ENCODE data around the gene MRPS26.
"Not testable (repeated sequence)": the region's sequence is repeated elsewhere in the genome, so short reads cannot be mapped to it uniquely, and the experiment has no call there.

The MRPS26 gene

DNA sequence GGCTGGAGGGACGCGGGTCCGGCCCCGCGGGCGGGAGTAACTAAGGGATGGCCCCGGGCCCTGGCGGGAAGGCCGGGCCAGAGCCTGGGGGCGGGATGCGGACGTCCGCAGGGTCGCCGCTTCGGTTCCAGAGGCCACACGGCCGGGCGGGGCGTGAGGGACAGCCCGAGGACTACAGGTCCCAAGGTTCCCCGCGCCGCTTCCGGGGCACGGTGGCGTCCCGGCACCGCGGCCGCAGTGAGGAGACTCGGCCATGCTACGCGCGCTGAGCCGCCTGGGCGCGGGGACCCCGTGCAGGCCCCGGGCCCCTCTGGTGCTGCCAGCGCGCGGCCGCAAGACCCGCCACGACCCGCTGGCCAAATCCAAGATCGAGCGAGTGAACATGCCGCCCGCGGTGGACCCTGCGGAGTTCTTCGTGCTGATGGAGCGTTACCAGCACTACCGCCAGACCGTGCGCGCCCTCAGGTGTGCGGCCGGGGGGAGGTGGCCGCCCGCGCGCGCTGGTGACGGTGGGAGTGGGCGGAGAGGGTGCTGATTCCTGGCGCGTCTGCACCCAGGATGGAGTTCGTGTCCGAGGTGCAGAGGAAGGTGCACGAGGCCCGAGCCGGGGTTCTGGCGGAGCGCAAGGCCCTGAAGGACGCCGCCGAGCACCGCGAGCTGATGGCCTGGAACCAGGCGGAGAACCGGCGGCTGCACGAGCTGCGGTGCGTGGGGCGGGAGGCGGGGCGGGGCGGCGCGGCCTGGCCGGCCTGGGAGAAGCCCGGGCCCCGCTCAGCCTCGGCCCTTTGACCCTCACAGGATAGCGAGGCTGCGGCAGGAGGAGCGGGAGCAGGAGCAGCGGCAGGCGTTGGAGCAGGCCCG lies at the start of gene MRPS26:
Gene MRPS26 (plus strand): TSS at position 237 of the 861 bp plus-strand sequence. CDS start 17 bp downstream, at position 254.
- peak; percentile 82 for DNase-seq

DNA sequence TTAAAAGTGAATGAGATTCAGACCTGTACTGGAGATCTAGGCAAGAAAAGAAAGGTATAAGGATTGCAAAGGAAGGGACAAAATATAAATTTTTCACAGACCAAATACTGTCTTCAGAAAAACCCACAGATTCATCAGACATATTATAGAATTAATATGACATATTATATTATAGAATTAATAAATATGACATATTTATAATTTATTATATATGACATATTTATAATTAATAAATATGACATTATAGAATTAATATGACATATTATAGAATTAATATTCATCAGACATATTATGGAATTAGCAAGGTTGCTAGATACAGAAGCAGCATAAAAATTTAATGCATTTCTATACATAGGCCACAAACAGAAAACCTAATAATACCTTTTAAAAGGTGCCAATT lies 47.1 kb upstream of the MRPS26 start:
- no peak for DNase-seq

DNA sequence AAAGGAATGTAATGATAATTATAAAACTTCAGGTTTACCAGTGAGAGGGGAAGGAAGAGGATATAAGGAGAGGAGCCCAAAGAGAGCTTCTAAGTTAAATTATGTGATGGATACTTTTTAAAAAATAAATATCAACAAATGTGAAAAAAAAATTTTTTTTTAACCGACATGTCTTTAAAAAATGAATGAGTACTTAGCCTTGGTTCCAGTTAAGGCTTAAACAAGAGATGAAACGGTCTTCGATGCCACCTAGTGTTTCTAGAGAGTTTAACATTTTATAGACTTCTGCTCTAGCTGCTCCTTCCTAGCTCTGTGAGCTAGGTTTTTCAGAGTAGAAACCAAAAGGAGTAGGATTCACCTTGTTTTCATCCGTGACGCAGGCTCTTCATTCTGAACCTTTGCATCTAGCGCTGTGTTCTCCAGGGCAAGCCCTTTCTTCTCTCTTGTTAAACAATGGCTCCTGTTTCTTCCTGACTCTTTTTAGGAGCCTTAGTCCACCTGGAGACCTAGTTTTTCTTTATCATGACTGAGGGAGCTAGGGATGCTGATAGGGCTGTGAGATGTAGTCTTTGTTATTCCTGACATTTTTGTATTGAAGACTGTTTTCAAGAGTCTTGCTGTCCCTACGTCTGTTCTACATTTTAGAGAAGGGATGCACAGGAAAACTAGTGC lies 44.9 kb upstream of the MRPS26 start:
- DNase-seq = no peak

DNA sequence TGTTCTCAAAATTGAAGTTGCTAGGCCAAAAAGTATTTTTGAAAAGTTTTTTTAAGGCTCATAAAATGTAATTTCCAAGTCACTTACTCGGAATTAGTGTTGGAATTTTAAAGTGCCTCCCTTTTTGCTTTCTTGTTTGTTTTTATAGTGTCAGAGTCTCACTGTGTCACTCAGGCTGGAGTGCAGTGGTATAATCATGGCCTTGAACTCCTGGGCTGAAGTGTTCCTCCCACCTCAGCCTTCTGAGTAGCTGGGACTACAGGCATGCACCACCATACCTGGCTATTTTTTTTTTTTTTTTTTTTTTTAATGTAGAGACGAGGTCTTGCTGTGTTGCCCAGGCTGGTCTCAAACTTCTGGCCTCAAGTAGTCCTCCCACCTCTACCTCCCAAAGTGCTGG lies 42.4 kb upstream of the MRPS26 start:
- no peak for DNase-seq

DNA sequence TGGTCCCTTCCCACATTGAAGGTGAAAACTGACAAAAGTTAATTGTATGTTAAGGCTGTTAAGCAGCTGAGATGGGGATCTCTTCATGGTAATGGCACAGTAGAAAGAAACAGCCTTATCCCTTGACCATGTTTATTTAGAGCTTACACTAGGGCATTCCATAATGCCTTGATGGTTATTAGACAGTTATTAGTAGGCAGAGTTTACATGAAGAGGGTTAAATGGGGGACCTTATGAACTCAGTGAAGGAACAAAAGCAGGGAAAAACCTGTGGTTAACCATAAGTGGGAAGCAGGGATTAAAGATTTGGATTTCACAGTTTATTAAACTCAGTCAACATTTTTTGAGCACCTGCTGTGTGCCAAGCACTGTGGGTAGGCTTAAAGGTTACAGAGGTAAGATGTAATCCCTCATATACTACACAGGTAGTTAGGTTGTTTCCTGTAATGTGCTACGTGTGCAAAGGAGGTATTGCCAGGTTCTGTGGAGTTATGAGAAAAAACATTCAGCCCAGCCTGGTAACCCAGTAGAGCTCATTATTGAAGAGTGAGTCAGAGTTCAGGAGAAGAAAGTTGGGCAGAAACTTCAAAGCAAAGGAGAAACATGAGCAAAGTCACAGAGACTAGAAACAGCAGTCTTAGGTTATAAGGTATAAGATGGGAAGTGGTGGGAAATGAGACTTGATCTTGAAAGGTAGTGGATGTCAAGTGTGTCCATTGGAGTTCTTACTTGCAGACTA lies 34.7 kb upstream of the MRPS26 start:
- DNase-seq = no peak

DNA sequence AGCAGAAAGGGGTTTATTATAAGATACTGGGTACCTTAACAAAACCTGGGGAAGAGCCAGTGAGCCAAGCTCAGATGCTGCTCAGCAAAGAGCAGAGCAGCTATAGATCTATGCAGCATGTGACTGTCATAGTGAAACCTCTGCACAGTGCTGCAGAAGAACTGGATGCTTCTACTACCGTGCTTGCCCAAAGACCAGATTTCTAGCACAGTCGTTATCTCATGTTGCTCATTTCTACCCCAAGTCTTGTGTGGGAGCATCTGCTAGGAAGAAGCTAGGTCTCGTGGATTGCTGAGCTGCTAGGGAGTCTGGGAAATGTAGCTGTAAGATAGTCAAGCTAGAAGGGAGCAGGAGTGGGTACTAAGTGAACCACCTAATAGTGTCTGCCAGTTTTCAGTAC lies 34.1 kb upstream of the MRPS26 start:
- DNase-seq = no peak

DNA sequence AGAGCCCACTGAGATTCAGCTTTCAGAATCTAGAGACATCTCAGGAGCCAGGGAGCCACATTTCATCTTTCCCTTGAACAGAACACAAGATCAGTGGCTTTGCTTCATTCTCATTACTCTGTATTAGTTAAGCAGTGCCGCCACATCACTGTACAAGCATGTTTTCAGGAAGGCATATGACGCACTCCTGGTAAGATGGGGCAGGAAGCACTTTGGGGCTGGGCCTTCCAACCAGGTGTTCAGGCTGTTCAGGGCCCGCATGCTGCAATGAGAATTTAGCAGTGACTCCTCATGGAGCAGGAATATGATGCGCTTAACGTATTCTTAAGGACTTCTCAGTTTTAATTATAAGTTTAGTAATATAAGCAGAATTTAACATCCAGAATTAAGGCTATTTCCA lies 32.1 kb upstream of the MRPS26 start:
- no peak for DNase-seq

DNA sequence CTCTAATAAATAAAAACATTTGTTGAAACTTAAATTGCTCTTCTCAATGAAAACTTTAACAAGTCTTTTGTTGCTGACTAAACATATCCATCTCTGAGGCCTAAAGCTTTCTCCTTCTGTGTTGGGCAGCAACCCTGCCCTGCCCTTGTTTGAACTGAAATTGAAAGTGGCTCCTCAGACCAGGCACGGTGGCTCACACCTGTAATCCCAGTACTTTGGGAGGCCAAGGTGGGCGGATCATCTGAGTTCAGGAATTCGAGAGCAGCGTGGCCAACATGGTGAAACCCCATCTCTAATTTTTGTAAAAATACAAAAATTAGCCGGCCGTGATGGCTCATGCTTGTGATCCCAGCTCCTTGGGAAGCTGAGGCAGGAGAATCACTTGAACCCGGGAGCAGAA lies 31.7 kb upstream of the MRPS26 start:
- no peak for DNase-seq

DNA sequence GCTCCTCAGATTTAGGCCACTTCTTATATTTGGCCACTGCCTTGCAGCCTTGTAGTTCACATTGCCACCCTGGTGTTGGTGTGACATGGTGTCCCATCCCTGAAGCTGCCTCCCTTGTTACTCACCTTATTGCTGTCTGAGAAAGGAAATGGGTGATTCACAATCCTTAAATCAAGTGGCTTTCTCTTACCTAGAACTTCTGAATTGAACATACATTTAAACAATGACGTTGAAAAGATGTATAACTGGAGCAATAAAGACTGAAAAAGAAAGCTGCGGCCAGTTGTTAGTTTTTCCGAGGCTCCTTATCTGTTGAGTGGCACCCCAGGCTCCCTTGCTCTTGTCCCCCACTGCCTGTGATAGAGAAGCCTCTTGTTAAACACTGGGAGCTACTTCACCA lies 31.2 kb upstream of the MRPS26 start:
- DNase-seq = no peak

DNA sequence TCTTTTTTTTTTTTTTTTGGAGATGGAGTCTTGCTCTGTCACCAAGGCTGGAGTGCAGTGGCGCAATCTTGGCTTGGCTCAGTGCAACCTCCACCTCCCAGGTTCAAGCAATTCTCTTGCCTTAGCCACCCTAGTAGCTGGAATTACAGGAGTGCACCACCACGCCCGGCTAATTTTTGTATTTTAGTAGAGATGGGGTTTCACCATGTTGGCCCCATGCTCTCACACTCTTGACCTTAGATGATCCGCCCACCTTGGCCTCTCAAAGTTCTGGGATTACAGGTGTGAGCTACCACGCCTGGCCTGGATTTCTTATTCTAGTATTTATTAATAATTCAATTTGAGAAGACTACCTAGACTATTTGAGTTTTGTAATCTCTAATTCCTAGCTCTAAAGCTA lies 30.6 kb upstream of the MRPS26 start:
- not testable (repeated sequence) for DNase-seq

DNA sequence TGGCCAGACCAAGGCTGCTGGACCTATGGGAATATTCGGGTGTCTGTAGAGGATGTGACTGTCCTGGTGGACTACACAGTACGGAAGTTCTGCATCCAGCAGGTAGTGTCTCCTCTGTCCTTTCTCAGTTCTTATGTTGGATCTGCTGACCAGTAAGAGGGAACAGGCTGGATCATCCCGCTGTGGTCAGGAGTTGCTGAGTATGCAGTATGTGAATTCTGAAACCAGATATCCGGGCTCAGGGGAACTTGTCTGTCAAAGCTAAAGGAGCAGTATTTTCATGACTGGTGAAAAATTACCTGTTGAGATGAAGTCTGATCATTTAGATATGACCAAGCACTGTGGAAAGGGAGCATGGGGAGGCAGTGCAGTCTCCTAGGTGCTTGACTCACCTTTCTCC lies 24.5 kb upstream of the MRPS26 start:
- no peak for DNase-seq

DNA sequence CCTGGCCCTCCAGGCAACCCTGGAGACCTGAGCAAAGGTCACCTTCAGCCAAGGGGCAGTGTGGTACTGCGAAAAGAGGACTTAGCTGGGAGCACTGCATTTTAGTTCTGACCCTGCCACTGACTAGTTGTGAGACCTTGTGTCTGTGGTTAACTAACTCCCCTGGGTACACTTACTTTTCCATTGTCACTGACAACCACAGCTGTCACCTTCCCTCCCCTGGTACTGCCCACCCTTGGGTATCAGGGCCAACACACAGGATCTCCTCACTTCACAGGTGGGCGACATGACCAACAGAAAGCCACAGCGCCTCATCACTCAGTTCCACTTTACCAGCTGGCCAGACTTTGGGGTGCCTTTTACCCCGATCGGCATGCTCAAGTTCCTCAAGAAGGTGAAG lies 24.1 kb upstream of the MRPS26 start:
- DNase-seq = no peak

DNA sequence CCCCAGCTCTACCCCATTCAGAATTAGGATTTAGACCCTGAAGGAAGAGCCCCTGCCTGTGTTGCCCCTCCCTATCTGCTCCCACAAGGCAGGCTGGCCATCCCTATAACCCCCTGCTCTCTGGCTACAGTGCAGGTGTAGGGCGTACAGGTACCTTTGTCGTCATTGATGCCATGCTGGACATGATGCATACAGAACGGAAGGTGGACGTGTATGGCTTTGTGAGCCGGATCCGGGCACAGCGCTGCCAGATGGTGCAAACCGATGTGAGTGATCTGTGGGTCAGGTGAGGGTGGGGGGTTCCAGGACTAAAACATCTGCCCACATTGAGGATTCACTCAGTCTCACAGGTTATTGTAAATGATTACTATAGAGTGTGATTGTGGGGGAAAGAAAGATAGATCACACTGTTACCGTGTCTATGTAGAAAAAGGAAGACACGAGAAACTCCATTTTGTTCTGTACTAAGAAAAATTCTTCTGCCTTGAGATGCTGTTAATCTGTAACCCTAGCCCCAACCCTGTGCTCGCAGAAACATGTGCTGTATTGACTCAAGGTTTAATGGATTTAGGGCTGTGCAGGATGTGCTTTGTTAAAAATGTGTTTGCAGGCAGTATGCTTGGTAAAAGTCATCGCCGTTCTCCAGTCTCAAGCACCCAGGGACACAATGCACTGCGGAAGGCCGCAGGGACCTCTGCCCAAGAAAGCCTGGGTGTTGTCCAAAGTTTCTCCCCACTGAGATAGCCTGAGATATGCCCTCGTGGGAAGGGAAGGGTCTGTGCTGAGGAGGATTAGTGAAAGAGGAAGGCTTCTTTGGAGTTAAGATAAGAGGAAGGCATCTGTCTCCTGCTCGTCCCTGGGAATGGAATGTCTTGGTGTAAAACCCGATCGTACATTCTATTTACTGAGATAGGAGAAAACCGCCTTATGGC lies 23.0 kb upstream of the MRPS26 start:
- not testable (repeated sequence) for DNase-seq

DNA sequence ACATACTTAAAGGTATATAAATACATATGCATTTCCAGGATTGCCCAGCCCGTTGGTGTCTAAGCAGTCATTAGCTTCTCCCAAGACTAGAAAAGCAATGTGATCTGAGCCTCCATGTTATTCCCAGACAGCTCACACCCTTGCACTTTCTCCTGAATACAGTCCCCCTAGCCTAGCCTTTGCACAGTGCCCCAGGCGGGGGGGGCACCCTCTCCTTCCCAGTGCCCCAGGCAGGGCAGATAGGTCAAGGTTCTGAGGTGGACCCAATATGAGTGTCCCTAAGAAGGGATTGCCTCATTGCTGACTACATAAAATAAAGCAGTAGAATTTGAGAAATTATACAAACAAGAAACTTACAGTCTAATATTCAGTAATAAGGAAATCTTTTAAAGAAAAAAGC lies 17.9 kb upstream of the MRPS26 start:
- no peak for DNase-seq

DNA sequence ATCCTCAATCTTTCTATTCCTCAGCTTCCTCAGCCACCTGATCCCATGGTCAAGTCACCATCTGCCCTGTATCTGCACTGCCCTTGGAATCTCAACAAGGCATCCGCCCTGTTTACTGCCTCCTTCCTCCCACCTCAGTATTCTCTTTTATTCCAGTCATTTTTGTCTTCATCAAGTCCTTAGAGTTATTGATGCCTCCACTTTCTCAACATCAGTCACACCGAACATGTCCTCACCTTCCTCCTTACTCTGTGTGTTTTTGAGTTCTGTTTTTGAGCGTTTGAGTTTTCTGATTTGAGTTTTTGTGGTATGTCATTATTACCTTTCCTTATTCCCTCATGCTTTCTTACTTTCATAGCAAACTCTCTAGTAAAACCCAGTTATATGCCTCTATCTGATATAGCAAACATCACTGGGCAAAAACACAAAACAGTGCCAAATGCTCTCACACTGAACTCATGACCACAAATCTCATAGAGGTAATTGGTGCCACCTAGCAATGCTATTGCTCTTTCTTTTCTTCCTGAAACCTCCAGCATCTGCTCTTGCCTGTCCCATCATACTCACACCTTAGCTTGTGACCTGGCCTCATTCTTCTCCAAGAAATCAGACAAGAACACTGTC lies 14.2 kb upstream of the MRPS26 start:
- DNase-seq = no peak

DNA sequence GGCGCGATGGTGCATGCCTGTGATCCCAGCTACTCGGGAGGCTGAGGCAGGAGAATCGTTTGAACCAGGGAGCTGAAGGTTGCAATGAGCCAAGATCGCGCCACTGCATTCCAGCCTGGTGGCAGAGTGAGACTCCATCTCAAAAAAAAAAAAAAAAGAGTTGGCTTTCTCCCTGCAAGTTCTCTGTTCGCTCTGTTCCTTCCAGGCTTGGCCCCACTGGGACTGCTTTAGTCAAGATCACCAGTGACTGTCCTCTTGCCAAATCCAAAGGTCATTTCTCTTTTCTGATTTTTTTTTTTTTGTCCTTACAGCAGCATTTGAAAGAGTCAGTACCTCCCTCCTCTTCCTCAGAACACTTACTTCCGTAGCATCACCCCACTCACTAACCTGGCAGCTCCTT lies 13.2 kb upstream of the MRPS26 start:
- no peak for DNase-seq

DNA sequence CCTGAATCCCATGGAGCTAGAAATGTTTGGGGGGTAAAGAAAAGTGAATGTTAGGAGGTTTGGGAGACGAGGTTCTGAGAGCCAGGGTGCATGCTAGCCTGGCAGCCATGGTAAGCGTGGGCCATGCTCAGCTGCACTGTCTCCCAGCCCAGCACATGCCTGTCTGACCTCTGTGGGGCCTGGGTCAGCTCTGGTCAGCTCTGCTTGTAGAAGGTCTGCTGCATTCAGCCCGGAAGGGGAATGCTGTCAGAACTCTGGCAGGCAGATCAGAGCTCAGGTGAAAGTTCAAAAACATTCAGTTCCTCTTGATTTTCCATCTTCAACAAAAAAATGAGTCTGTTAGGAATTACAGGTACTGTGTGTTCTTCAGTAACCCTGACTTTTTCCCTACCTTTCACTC lies 8.2 kb upstream of the MRPS26 start:
- DNase-seq = no peak

DNA sequence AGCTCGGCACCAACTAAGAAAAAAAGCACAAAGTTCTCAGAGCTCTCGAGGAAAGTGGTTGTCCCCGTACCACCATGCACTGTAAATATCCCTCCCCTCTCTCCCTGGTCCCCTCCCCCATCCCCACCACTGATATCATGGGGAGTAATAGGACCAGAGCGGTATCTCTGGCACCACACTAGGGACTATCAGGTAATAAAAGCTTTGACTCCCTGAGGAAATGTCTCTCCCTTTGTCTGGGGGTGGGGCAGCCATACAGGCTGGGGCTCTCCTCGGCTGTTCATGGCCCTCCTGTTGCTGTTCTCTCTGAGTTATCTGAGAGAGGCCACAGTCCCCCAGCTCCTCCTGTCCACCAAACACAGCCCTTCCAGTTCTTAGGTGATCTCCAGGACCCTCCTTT lies 7.4 kb upstream of the MRPS26 start:
- DNase-seq = no peak

DNA sequence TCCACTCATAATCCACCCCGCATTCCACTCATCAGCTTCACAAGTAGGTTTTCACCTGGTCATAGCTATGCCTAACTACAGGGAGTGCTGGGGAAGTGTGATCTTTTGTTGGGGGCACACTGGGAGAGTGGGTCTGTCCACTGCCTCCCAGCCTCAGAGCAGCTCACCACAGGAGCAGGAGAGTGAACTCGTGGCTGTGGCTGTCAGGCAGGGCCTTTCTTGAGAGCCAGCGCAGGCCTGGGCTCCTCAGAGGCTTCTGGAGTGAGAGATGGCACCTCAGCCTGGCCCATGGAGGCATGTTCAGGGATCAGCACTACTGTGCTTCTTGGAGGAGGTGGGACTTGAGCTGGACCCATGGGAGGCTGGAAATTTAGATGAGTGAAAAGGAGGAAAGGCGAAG lies 6.4 kb upstream of the MRPS26 start:
- DNase-seq = no peak

DNA sequence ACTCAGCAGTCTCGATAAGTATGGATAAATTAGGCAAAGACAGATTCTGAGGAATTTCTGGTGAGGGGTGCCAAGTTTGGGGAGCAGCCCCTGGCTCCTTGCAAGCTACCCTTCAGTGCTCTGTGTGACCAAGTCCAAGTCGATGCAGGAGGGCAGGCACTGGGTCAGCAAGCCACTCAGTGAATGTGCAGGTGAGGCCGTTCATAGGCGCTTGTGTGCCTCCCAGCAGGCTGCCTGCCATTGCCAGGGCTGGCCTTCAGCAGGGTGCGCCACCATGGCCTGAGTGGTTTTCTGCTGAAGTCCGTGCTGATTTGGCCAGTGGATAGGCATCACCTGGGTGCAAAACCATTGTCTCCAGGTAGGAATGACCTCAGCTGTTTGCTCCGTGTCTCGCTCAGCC lies 5.8 kb upstream of the MRPS26 start:
- no peak for DNase-seq

DNA sequence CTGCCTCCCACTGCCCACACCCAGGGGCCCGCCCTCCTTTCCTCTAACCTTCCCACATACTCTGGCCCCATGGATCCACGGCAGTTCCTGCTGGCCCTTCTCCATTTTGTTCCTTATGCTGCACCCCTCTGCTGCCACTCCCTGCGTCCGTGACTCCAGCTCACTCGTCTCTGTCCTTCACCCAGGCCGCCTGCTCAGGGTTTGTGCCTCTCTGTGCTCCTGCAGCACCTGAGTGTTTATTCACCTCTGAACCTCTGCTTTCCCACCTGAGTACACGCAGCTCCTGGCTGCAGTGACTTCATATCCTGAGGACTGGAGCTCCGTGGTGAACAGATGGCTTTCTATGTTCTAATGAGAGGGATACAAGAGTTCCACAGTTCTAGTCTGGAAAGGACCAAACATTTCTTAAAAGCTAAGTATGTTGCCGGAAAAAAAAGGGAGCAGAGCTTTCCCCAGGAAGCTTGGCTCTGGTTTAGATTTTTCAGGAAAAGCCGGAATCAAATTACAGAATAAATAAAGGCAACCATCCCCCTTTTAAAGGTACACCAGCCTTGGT lies 3.9 kb upstream of the MRPS26 start:
- no peak for DNase-seq

DNA sequence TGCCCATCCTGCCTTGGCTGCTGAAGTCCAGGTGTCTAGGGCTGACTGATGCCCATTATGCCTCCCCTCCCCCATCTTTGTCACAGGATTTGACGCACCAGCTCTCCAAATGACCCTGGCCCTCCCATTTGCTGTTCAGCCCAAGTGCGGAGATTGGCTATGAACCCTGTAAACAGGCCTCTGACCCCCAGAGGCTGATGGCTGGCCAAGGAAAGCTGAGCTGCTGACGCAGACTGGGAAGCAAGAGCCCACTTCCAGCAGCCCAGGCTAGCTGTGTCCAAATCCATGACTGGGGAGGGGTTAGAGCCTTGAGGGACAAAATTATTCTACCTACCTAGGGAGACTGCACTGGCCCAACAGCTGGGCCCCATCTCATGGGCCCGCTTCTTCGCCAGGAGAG lies 3.2 kb upstream of the MRPS26 start:
- no peak for DNase-seq

Data from activated CD8-positive, alpha-beta memory T cell treated with anti-CD3 and anti-CD28 coated beads, Interleukin-2, amount 50 U/mL, for 4 hours (primary cell).